ENCODE data around the gene NPNT. TPM values are rescaled to one million over a fixed set of nuclear protein-coding genes. Genes with fewer than 3 reads are reported as not detected.

Gene NPNT
- total RNA-seq, 1 donor from 2014 or later, result not detected

- Mint-ChIP-seq H3K4me1 (ENCODE audit: unreplicated experiment) (no peaks in the 10 kb centered on the region), H3K36me3 (ENCODE audit: low read depth, unreplicated experiment) (no peaks in the 10 kb centered on the region), H3K9me3 (ENCODE audit: unreplicated experiment) (no peaks in the 10 kb centered on the region), H3K27ac (ENCODE audit: unreplicated experiment) (no peak overlapping the region), H3K27me3 (ENCODE audit: unreplicated experiment) (no peaks in the 10 kb centered on the region), H3K4me3 (ENCODE audit: unreplicated experiment) (no peak overlapping the region)
- no peak for DNase-seq (ENCODE audit: low spot score)
- TF ChIP-seq CTCF (IDR thresholded peaks at IDR 0.05; ENCODE audit: unreplicated experiment), result no peak
Observed at GRCh38 chr4:105994841-105995501, 99.7 kb downstream of the NPNT start.

GRCh38 chr4:105996845-105997244 is 101.6 kb downstream of the NPNT start:
- Mint-ChIP-seq H3K4me1 (ENCODE audit: unreplicated experiment) (no peaks in the 10 kb centered on the region), H3K27ac (ENCODE audit: unreplicated experiment) (no peak overlapping the region), H3K27me3 (ENCODE audit: unreplicated experiment) (no peaks in the 10 kb centered on the region), H3K9me3 (ENCODE audit: unreplicated experiment) (no peaks in the 10 kb centered on the region), H3K4me3 (ENCODE audit: unreplicated experiment) (no peak overlapping the region), H3K36me3 (ENCODE audit: low read depth, unreplicated experiment) (no peaks in the 10 kb centered on the region)
- DNase-seq (ENCODE audit: low spot score), result no peak
- TF ChIP-seq CTCF (IDR thresholded peaks at IDR 0.05; ENCODE audit: unreplicated experiment), result no peak

DNA sequence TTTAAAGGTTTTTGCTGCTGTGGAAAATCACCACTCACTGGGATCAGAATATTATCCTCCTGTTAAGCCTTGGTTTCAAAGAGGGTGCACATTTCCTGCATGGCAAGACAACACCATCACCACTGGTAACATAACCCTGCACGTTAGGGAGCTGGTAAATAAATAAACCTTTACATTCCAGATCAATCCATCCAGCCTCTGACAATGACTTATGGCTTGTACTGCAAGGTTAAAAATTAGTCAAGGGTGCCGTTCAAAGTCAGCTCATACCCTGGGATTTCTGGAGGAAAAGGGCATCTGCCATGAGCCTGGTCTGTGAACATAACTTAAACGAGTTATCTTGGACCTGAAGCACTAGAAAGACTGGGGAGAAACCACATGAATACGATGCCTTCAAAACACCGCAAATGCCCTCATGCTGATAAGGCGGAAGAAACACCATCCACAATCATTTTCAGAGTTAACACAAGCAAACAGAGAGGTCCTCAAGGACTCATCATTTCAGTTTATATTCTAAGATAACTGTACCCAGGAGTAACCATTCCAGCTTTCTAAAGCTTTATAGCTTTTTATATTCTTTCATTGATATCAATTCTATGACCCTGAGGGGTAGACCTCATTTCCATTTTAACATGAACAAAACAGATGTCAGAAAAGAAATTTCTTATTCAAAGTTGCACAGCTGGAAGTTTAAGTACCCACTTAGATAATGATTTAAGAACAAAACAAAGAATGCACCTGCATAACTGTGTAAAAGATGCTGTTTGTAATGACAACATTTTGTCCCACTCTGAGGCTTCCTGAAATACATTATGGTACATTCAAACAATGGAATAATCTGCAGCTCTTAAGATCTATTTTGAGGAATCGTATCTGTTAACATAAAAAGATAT is 103.1 kb downstream of the NPNT start:
- no peak overlapping the region for H3K27ac Mint-ChIP-seq (ENCODE audit: unreplicated experiment)
- H3K36me3 Mint-ChIP-seq (ENCODE audit: low read depth, unreplicated experiment), result no peaks in the 10 kb centered on the region
- H3K27me3 Mint-ChIP-seq (ENCODE audit: unreplicated experiment), result no peaks in the 10 kb centered on the region
- no peaks in the 10 kb centered on the region for H3K9me3 Mint-ChIP-seq (ENCODE audit: unreplicated experiment)
- TF ChIP-seq CTCF (IDR thresholded peaks at IDR 0.05; ENCODE audit: unreplicated experiment), result no peak
- DNase-seq (ENCODE audit: low spot score), result no peak
- H3K4me3 Mint-ChIP-seq (ENCODE audit: unreplicated experiment), result no peak overlapping the region
- H3K4me1 Mint-ChIP-seq (ENCODE audit: unreplicated experiment), result no peaks in the 10 kb centered on the region

DNA sequence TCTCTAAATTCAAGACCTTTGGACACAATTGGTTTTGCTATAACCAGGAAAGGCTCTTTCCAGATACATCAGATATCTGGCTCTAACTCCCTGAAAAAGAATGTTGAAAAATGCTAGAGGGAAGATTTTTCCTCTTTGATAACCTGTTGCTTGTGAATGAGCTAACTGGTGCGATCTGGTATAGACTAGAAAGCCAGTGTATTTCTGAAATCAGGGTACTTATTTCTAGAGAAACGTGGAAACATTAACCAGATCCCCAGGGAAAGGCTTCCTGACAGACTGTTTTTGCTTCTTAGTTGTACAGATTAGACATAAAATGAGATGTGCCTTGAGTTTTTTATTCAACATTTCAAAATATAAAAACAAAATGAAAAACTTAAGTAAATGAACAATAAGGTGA is 107.7 kb downstream of the NPNT start:
- no peaks in the 10 kb centered on the region for H3K27me3 Mint-ChIP-seq (ENCODE audit: unreplicated experiment)
- no peaks in the 10 kb centered on the region for H3K36me3 Mint-ChIP-seq (ENCODE audit: low read depth, unreplicated experiment)

More for the DNA sequence above, 107.7 kb downstream of the NPNT start:
- H3K4me1 Mint-ChIP-seq (ENCODE audit: unreplicated experiment), result no peaks in the 10 kb centered on the region
- TF ChIP-seq CTCF (IDR thresholded peaks at IDR 0.05; ENCODE audit: unreplicated experiment), result no peak
- no peak for DNase-seq (ENCODE audit: low spot score)
- no peak overlapping the region for H3K4me3 Mint-ChIP-seq (ENCODE audit: unreplicated experiment)
- H3K9me3 Mint-ChIP-seq (ENCODE audit: unreplicated experiment), result no peaks in the 10 kb centered on the region
- H3K27ac Mint-ChIP-seq (ENCODE audit: unreplicated experiment), result no peak overlapping the region

Data from endothelial cell (in vitro differentiated cells).